GM12878 (cell line): ENCODE data around the gene ARMC3. TPM values are rescaled to one million over a fixed set of nuclear protein-coding genes. Genes with fewer than 3 reads are reported as not detected.

Experiments used
- ATAC-seq: fragments of 200-7000 bp; cut with Tn5 transposase; 3 replicates; pipeline ENCODE4 v1.9.1; 2020; ENCODE audit warnings: mild to moderate bottlenecking, moderate library complexity
- BruUV-seq: library from RNA; stranded (reverse); fragments of 400-500 nt; replicated peaks from 2 replicates; lab custom pipeline; 2021; lab: Mats Ljungman, UMichigan
- CTCF ChIA-PET: fragments of 300-600 bp; sonication (Branson Sonifier 250); formaldehyde crosslinking; extraction: SDS; loops from one replicate; lab custom pipeline; 2021; ENCODE audit warnings: inconsistent platforms; lab: Yijun Ruan, JAX
- POLR2A ChIA-PET: fragments of 350-600 bp; formaldehyde crosslinking; extraction: SDS; loops from one replicate; lab custom pipeline; 2021; ENCODE audit warnings: inconsistent platforms; lab: Charles Lee
- RAD21 ChIA-PET: fragments of 300-600 bp; sonication (Branson Sonifier 250); formaldehyde crosslinking; loops from one replicate; lab custom pipeline; 2023; ENCODE audit warnings: antibody characterized with exemption; ENCODE audit not compliant: unreplicated experiment; lab: Charles Lee
- SMC1A ChIA-PET: fragments of 300-600 bp; sonication (Branson Sonifier 250); formaldehyde crosslinking; loops from one replicate; lab custom pipeline; 2023; ENCODE audit not compliant: unreplicated experiment, uncharacterized antibody; lab: Charles Lee
- DNase-seq: peaks from one replicate; pipeline ENCODE4 v3.0.0-alpha.2; 2011; ENCODE audit warnings: low read depth, low spot score
- FAIRE-seq: peaks from 3 replicates; lab custom pipeline; 2011; peaks lifted over from hg19 to GRCh38; lab: Jason Lieb, UNC
- H2AFZ ChIP-seq: 2 replicates; pipeline ENCODE4 v1.6.0; 2011; ENCODE audit warnings: low read depth, low read length, control low read depth; ENCODE audit not compliant: control insufficient read depth
- H3K27ac ChIP-seq: 2 replicates; pipeline ENCODE4 v1.5.1; 2011; ENCODE audit warnings: control low read depth; ENCODE audit not compliant: control insufficient read depth, insufficient read depth
- H3K27me3 ChIP-seq, 2 experiments: replicated peaks in 1 of 2; 2 replicates each; pipeline versions ENCODE4 v1.6.0 to v1.6.1; 2011; ENCODE audit warnings: low read length in 1 of 2; ENCODE audit not compliant: control insufficient read depth in 2 of 2, insufficient read depth in 2 of 2
- H3K36me3 ChIP-seq, 2 experiments: 2 replicates each; pipeline ENCODE4 v1.5.1; 2011; ENCODE audit warnings: low read length in 1 of 2; ENCODE audit not compliant: control insufficient read depth in 2 of 2, insufficient read depth in 2 of 2
- H3K4me1 ChIP-seq: 2 replicates; pipeline ENCODE4 v1.6.1; 2011; ENCODE audit warnings: mild to moderate bottlenecking, low read length, moderate library complexity, mixed read lengths; ENCODE audit not compliant: control insufficient read depth, insufficient read depth
- H3K4me2 ChIP-seq: 2 replicates; pipeline ENCODE4 v1.6.0; 2011; ENCODE audit warnings: control low read depth; ENCODE audit not compliant: control insufficient read depth, insufficient read depth
- H3K4me3 ChIP-seq: fragments of 200-600 bp; sonication (generic); 2 replicates; pipeline ENCODE4 v1.5.1; 2016
- H3K79me2 ChIP-seq: 2 replicates; pipeline ENCODE4 v1.6.0; 2011; ENCODE audit warnings: low read length; ENCODE audit not compliant: control insufficient read depth, insufficient read depth
- H3K9ac ChIP-seq: 2 replicates; pipeline ENCODE4 v1.8.0; 2011; ENCODE audit warnings: low read length, control low read depth, mixed read lengths; ENCODE audit not compliant: control insufficient read depth, insufficient read depth
- H3K9me3 ChIP-seq: replicated peaks from 3 replicates; pipeline ENCODE4 v1.5.1; 2011; ENCODE audit warnings: mild to moderate bottlenecking, low read length; ENCODE audit not compliant: control insufficient read depth, insufficient read depth
- H4K20me1 ChIP-seq: 2 replicates; pipeline ENCODE4 v1.6.0; 2011; ENCODE audit not compliant: control insufficient read depth, insufficient read depth
- DPF2 ChIP-seq: fragments of 450-650 bp; IDR thresholded peaks from 2 replicates; pipeline ENCODE4 v1.6.1; 2017; ENCODE audit warnings: mild to moderate bottlenecking
- EED ChIP-seq: sonication (generic); IDR thresholded peaks from 2 replicates; pipeline ENCODE4 v1.6.1; 2016; ENCODE audit warnings: antibody characterized with exemption, low read depth
- ESRRA ChIP-seq: IDR thresholded peaks from 2 replicates; pipeline ENCODE4 v1.6.1; 2012; ENCODE audit warnings: mild to moderate bottlenecking, low read length, improper control_type of control experiment
- FOXK2 ChIP-seq: fragments of 450-650 bp; IDR thresholded peaks from 2 replicates; pipeline ENCODE4 v1.6.1; 2017; ENCODE audit warnings: mild to moderate bottlenecking, moderate library complexity
- IKZF2 ChIP-seq, 2 experiments: fragments of 450-650 bp; IDR thresholded peaks; 2 replicates each; pipeline ENCODE4 v1.6.1; 2017; ENCODE audit warnings: mild to moderate bottlenecking in 2 of 2, moderate library complexity in 2 of 2
- JUNB ChIP-seq: IDR thresholded peaks from 2 replicates; pipeline ENCODE4 v1.6.1; 2016; ENCODE audit warnings: antibody characterized with exemption, mild to moderate bottlenecking
- MTA2 ChIP-seq: fragments of 450-650 bp; IDR thresholded peaks from 2 replicates; pipeline ENCODE4 v1.6.1; 2016; ENCODE audit warnings: low read depth, mild to moderate bottlenecking, moderate library complexity
- PRDM15 ChIP-seq: fragments of 450-650 bp; formaldehyde crosslinking; IDR thresholded peaks from 2 replicates; pipeline ENCODE4 v1.4.0; 2020; ENCODE audit warnings: mild to moderate bottlenecking, moderate library complexity
- RUNX3 ChIP-seq: IDR thresholded peaks from 2 replicates; pipeline ENCODE4 v1.6.1; 2012; ENCODE audit warnings: low read length, inconsistent platforms
- SUPT20H ChIP-seq: IDR thresholded peaks from 2 replicates; pipeline ENCODE4 v1.6.1; 2011; ENCODE audit warnings: low read depth, mild to moderate bottlenecking, low read length, moderate library complexity, borderline replicate concordance; ENCODE audit not compliant: control insufficient read depth
- ZBTB11 ChIP-seq: fragments of 450-650 bp; formaldehyde crosslinking; IDR thresholded peaks from 2 replicates; pipeline ENCODE4 v1.5.0; 2022; ENCODE audit warnings: mild to moderate bottlenecking, missing genetic modification characterization
- ZNF24 ChIP-seq: fragments of 450-650 bp; IDR thresholded peaks from 2 replicates; pipeline ENCODE4 v1.6.1; 2017; ENCODE audit warnings: antibody characterized with exemption, mild to moderate bottlenecking
- WGBS: methylation state at CpG from one replicate; pipeline ENCODE4 v1.1.6; 2016; ENCODE audit warnings: low lambda C conversion rate; ENCODE audit not compliant: insufficient replicate concordance, insufficient coverage; ENCODE audit errors: missing lambda C conversion rate; 5-methylcytosine and 5-hydroxymethylcytosine counted together
- in situ Hi-C: fragments of 300-500 bp; cut with MboI; formaldehyde crosslinking; loops from 9 replicates; pipeline ENCODE4 v1.14.3; 2018; ENCODE audit warnings: mixed read lengths
- intact Hi-C: fragments of 100-400 bp; cut with micrococcal nuclease; formaldehyde crosslinking; loops from one replicate; pipeline ENCODE4 v1.14.2; 2022; ENCODE audit not compliant: unreplicated experiment
- polyA plus RNA-seq, 11 experiments: library from polyadenylated mRNA; depleted of rRNA in 4 of 11; unstranded in 6 of 11; stranded (reverse) in 5 of 11; fragments of >200 nt; fragmentation: Nextera tagmentation in 4 of 11; fragmentation: Illumina TruSeq in 1 of 11; extraction: Ambion mirVana in 4 of 11; extraction: Trizol in 1 of 11; gene quantifications; 1 replicate in 1 of 11; 2 replicates in 10 of 11; pipeline versions ENCODE4 v1.2.1 to v1.2.3, GENCODE V29; 2011 to 2016; ENCODE audit warnings: inconsistent platforms in 2 of 11, missing spikeins in 2 of 11, low read depth in 1 of 11
- total RNA-seq, 4 experiments: library from RNA; depleted of rRNA in 3 of 4; stranded (reverse); fragments of >200 nt in 3 of 4; fragmentation: Illumina TruSeq in 1 of 4; extraction: Trizol in 1 of 4; gene quantifications; 2 replicates each; pipeline versions ENCODE4 v1.2.1 to v1.2.3, GENCODE V29; 2013 to 2021

The ARMC3 gene
- total and polyA plus RNA-seq, 10 of the 15 experiments (the other 5 are each of a cell fraction or from before 2014, with no cell fraction given) = 0.01 to 0.06 TPM; not detected in 8

- Histone ChIP-seq H3K79me2 (no peaks in the 10 kb centered on the region), H3K9me3 (no peaks in the 10 kb centered on the region), H3K27me3 (no peaks in the 10 kb centered on the region), H3K27ac (no peak overlapping the region), H3K36me3 (no peaks in the 10 kb centered on the region), H3K4me1 (peaks cover 3% of the 10 kb centered on the region), H2AFZ (no peak overlapping the region), H3K9ac (no peak overlapping the region), H4K20me1 (no peaks in the 10 kb centered on the region), H3K4me2 (no peak overlapping the region), H3K4me3 (no peak overlapping the region)
- whole genome bisulfite sequencing = 22% methylated on average over 2 of the region's 2 CpGs
- RAD21 ChIA-PET = no interaction called here
- BruUV-seq = no TSS peak
- ATAC-seq (peak; percentile 80), DNase-seq (peak; percentile 24), FAIRE-seq (no peak)
- CTCF ChIA-PET = no interaction called here
- SMC1A ChIA-PET = interaction anchor here (0.6 to 1.6 kb wide), 6 partner anchors 10 to 372 kb away, joined by 3 to 5 read pairs (median 4); no protein-coding TSS in a partner anchor
- TF ChIP-seq SUPT20H (no peak), ZBTB11 (CRISPR knock-in tag) (no peak), PRDM15 (CRISPR knock-in tag) (no peak), FOXK2 (no peak), IKZF2 (IDR thresholded peaks at IDR 0.05) (0 out of 4 replicates have a peak, but pooled peaks of 1 of the 2 experiments have one; percentile 23), MTA2 (0 out of 2 replicates have a peak, but pooled peaks have one; percentile 13), RUNX3 (peak; percentile 22; the same call in 1 of the 2 replicates), JUNB (peak; percentile 51), DPF2 (0 out of 2 replicates have a peak, but pooled peaks have one; percentile 22), EED (no peak), ZNF24 (peak; percentile 59; the same call in 1 of the 2 replicates), ESRRA (no peak)
- POLR2A ChIA-PET = no interaction called here
- in situ Hi-C loops (no loop called here), intact Hi-C loops (no loop called here)
These were observed 18.3 kb downstream of the ARMC3 start for GRCh38 chr10:22945934-22946673.
